ENCODE data around the gene TSEN54.

GRCh38 chr17:75506134-75506533 lies 10.2 kb upstream of the TSEN54 start:
- TF ChIP-seq CTCF (IDR thresholded peaks at IDR 0.05), result no peak
- TF ChIP-seq EP300 (IDR thresholded peaks at IDR 0.05), result no peak
- no peak for TF ChIP-seq POLR2A (IDR thresholded peaks at IDR 0.05)
